ENCODE results near the gene PIP5K1C.

The PIP5K1C gene

GRCh38 chr19:3708207-3708931 lies 8.1 kb upstream of the PIP5K1C start, which contains the start of gene TJP3:
Gene TJP3, plus strand, starts transcription at chr19:3708384. Its CDS starts 20,049 bp downstream, at chr19:3728433.
- no peaks in the 10 kb centered on the region for H3F3A ChIP-seq (ENCODE audit: insufficient read depth)
- no peaks in the 10 kb centered on the region for H3K27me3 ChIP-seq (ENCODE audit: low read length)
- H3K9me3 ChIP-seq (ENCODE audit: insufficient read depth, low read length): no peaks in the 10 kb centered on the region
- H3K79me2 ChIP-seq (ENCODE audit: insufficient read depth, low read length): no peaks in the 10 kb centered on the region
- no peak within 1 kb of the TSS for H3K4me2 ChIP-seq (ENCODE audit: low read depth, low read length, poor library complexity, severe bottlenecking)
- no peak within 1 kb of the TSS for H3K27ac ChIP-seq (ENCODE audit: low read depth, low read length)
- H4K20me1 ChIP-seq (ENCODE audit: low read depth, low read length): no peaks in the 10 kb centered on the region
- no peak within 1 kb of the TSS for H3K4me3 ChIP-seq (ENCODE audit: insufficient read depth, low read length, poor library complexity, severe bottlenecking)
- H3K9me2 ChIP-seq (replicated peaks; ENCODE audit: insufficient read depth, low read length): no peaks in the 10 kb centered on the region
- H3K9ac ChIP-seq (ENCODE audit: low read length): no peak within 1 kb of the TSS
- no peaks in the 10 kb centered on the region for H3K36me3 ChIP-seq (ENCODE audit: low read length)
- H2AFZ ChIP-seq (ENCODE audit: low read depth, low read length, severe bottlenecking): no peak within 1 kb of the TSS
- TF ChIP-seq, protein P1, sequence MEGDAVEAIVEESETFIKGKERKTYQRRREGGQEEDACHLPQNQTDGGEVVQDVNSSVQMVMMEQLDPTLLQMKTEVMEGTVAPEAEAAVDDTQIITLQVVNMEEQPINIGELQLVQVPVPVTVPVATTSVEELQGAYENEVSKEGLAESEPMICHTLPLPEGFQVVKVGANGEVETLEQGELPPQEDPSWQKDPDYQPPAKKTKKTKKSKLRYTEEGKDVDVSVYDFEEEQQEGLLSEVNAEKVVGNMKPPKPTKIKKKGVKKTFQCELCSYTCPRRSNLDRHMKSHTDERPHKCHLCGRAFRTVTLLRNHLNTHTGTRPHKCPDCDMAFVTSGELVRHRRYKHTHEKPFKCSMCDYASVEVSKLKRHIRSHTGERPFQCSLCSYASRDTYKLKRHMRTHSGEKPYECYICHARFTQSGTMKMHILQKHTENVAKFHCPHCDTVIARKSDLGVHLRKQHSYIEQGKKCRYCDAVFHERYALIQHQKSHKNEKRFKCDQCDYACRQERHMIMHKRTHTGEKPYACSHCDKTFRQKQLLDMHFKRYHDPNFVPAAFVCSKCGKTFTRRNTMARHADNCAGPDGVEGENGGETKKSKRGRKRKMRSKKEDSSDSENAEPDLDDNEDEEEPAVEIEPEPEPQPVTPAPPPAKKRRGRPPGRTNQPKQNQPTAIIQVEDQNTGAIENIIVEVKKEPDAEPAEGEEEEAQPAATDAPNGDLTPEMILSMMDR (IDR thresholded peaks at IDR 0.05; ENCODE audit: insufficient read depth, low read length, poor library complexity, severe bottlenecking): no peak
- no peak for TF ChIP-seq EZH2phosphoT487 (conservative IDR thresholded peaks at IDR 0.05; ENCODE audit: low read length)

DNA sequence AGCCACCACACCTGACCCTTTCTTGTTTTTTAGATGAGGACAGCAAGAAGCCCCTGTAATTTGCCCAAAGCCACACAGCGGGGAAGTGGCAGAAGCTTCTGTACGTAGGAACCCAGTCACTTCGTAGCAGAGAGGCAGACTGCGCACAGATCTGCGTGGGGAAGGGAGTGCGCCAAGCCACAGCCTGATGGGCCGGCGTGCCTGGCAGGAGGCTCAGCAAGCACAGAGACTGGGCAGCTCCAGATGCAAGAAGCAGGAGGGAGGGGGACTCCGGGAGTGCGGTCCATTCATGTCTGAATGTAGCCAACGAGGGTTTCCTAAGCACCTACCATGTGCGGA lies 7.6 kb upstream of the PIP5K1C start:
- H4K20me1 ChIP-seq (ENCODE audit: low read depth, low read length): no peaks in the 10 kb centered on the region
- no peaks in the 10 kb centered on the region for H3K36me3 ChIP-seq (ENCODE audit: low read length)
- H3K27ac ChIP-seq (ENCODE audit: low read depth, low read length): no peak overlapping the region
- H3K9me2 ChIP-seq (replicated peaks; ENCODE audit: insufficient read depth, low read length): no peaks in the 10 kb centered on the region
- no peaks in the 10 kb centered on the region for H3K27me3 ChIP-seq (ENCODE audit: low read length)
- H2AFZ ChIP-seq (ENCODE audit: low read depth, low read length, severe bottlenecking): no peak overlapping the region
- H3K9me3 ChIP-seq (ENCODE audit: insufficient read depth, low read length): no peaks in the 10 kb centered on the region
- H3K4me3 ChIP-seq (ENCODE audit: insufficient read depth, low read length, poor library complexity, severe bottlenecking): no peak overlapping the region
- H3F3A ChIP-seq (ENCODE audit: insufficient read depth): no peaks in the 10 kb centered on the region
- no peak for TF ChIP-seq EZH2phosphoT487 (conservative IDR thresholded peaks at IDR 0.05; ENCODE audit: low read length)
- TF ChIP-seq, protein P1 (IDR thresholded peaks at IDR 0.05; ENCODE audit: insufficient read depth, low read length, poor library complexity, severe bottlenecking): no peak
- H3K79me2 ChIP-seq (ENCODE audit: insufficient read depth, low read length): no peaks in the 10 kb centered on the region
- H3K4me2 ChIP-seq (ENCODE audit: low read depth, low read length, poor library complexity, severe bottlenecking): no peak overlapping the region
- no peak overlapping the region for H3K9ac ChIP-seq (ENCODE audit: low read length)

DNA sequence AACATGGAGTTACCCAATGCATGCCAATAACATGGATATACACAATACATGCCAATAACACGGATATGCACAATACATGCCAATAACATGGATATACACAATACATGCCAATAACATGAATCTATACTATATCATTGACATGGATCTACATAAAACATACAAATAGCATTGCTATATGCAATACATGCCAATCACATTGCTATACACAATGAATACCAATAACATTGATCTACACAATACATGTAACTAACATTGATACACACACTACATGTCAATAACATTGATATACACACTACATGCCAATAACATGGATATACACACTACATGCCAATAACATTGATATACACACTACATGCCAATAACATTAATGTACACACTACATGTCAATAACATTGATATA lies 932 bp upstream of the PIP5K1C start:
- H3K27ac ChIP-seq (ENCODE audit: low read depth, low read length): no peak overlapping the region
- H3K9me2 ChIP-seq (replicated peaks; ENCODE audit: insufficient read depth, low read length): no peaks in the 10 kb centered on the region
- H3K36me3 ChIP-seq (ENCODE audit: low read length): no peaks in the 10 kb centered on the region
- no peaks in the 10 kb centered on the region for H3K9me3 ChIP-seq (ENCODE audit: insufficient read depth, low read length)
- no peak overlapping the region for H3K4me2 ChIP-seq (ENCODE audit: low read depth, low read length, poor library complexity, severe bottlenecking)
- H3K79me2 ChIP-seq (ENCODE audit: insufficient read depth, low read length): no peaks in the 10 kb centered on the region
- H3F3A ChIP-seq (ENCODE audit: insufficient read depth): no peaks in the 10 kb centered on the region
- no peak overlapping the region for H3K4me3 ChIP-seq (ENCODE audit: insufficient read depth, low read length, poor library complexity, severe bottlenecking)
- H3K9ac ChIP-seq (ENCODE audit: low read length): no peak overlapping the region
- TF ChIP-seq, protein P1 (IDR thresholded peaks at IDR 0.05; ENCODE audit: insufficient read depth, low read length, poor library complexity, severe bottlenecking): no peak
- no peak for TF ChIP-seq EZH2phosphoT487 (conservative IDR thresholded peaks at IDR 0.05; ENCODE audit: low read length)
- no peaks in the 10 kb centered on the region for H4K20me1 ChIP-seq (ENCODE audit: low read depth, low read length)
- H3K27me3 ChIP-seq (ENCODE audit: low read length): no peaks in the 10 kb centered on the region
- H2AFZ ChIP-seq (ENCODE audit: low read depth, low read length, severe bottlenecking): no peak overlapping the region
